Omental fat pad (tissue), 4 donors: ENCODE measurements around the gene CYP24A1. TPM values are rescaled to one million over a fixed set of nuclear protein-coding genes. Genes with fewer than 3 reads are reported as not detected.

Source experiments
- ATAC-seq: fragments of 150-250 bp; one replicate; pipeline ENCODE4 v1.9.1; 2016; ENCODE audit warnings: mild to moderate bottlenecking, moderate library complexity; ENCODE audit not compliant: low FRiP score
- DNase-seq: peaks from one replicate; pipeline ENCODE4 v3.0.0-alpha.2; 2019; ENCODE audit warnings: low spot score
- CTCF ChIP-seq, 3 donors: fragments of 450-650 bp; IDR thresholded peaks; one replicate each; pipeline ENCODE4 v1.5.1; 2016 to 2017; ENCODE audit warnings: antibody characterized with exemption in 3 of 3, mild to moderate bottlenecking in 3 of 3, moderate library complexity in 2 of 3
- total RNA-seq, 4 donors: library from RNA; depleted of rRNA; stranded (reverse); fragments of >200 nt; gene quantifications; one replicate each; pipeline ENCODE4 v1.1.0, GENCODE V29; 2016

The CYP24A1 gene
- total RNA-seq, 4 donors from 2014 or later, result 0.12 TPM; not detected in 3

GRCh38 chr20:54140927-54141566 is 32.7 kb downstream of the CYP24A1 start:
- no peak for ATAC-seq
- no peak for DNase-seq
- TF ChIP-seq CTCF (IDR thresholded peaks at IDR 0.05), result no peak

GRCh38 chr20:54140486-54140885 is 33.3 kb downstream of the CYP24A1 start:
- TF ChIP-seq CTCF (IDR thresholded peaks at IDR 0.05), result no peak
- no peak for ATAC-seq
- DNase-seq, result no peak

GRCh38 chr20:54140067-54140466 is 33.7 kb downstream of the CYP24A1 start:
- no peak for ATAC-seq
- TF ChIP-seq CTCF (IDR thresholded peaks at IDR 0.05), result no peak
- DNase-seq, result no peak

GRCh38 chr20:54139188-54139587 is 34.6 kb downstream of the CYP24A1 start:
- no peak for TF ChIP-seq CTCF (IDR thresholded peaks at IDR 0.05)
- ATAC-seq (no peak), DNase-seq (no peak)

GRCh38 chr20:54138427-54138826 is 35.4 kb downstream of the CYP24A1 start:
- DNase-seq, result no peak
- no peak for ATAC-seq
- TF ChIP-seq CTCF (IDR thresholded peaks at IDR 0.05), result no peak

- no peak for ATAC-seq
- DNase-seq, result no peak
- no peak for TF ChIP-seq CTCF (IDR thresholded peaks at IDR 0.05)
Measured at GRCh38 chr20:54137115-54137514, 36.7 kb downstream of the CYP24A1 start.

- TF ChIP-seq CTCF (IDR thresholded peaks at IDR 0.05), result no peak
- no peak for ATAC-seq
Measured at GRCh38 chr20:54134445-54135220, 39.2 kb downstream of the CYP24A1 start.

More at GRCh38 chr20:54134445-54135220, 39.2 kb downstream of the CYP24A1 start:
- DNase-seq, result no peak
